Gastrocnemius medialis (tissue), 4 donors: ENCODE measurements around the gene LIN28B.

Source experiments
- CTCF ChIP-seq, 5 experiments: fragments of 450-650 bp in 3 of 5; fragments of 200-600 bp in 2 of 5; sonication (generic) in 2 of 5; IDR thresholded peaks in 4 of 5; conservative IDR thresholded peaks in 1 of 5; 1 replicate in 4 of 5; 2 replicates in 1 of 5; pipeline ENCODE4 v1.5.1; 2016 to 2019; ENCODE audit warnings: antibody characterized with exemption in 5 of 5, mild to moderate bottlenecking in 3 of 5, moderate library complexity in 3 of 5
- POLR2A ChIP-seq, 2 donors: fragments of 450-650 bp; IDR thresholded peaks; one replicate each; pipeline ENCODE4 v1.6.1; 2017; ENCODE audit warnings: antibody characterized with exemption in 2 of 2, mild to moderate bottlenecking in 2 of 2, moderate library complexity in 2 of 2

GRCh38 chr6:104969785-104970581 lies 13.1 kb downstream of the LIN28B start:
- no peak for TF ChIP-seq CTCF (IDR thresholded peaks at IDR 0.05 in 4 of 5, conservative IDR thresholded peaks at IDR 0.05 in 1 of 5)
- TF ChIP-seq POLR2A (IDR thresholded peaks at IDR 0.05), result no peak
